ENCODE results near the gene IL15RA.

The IL15RA gene

GRCh38 chr10:5981529-5981928 lies 4.2 kb upstream of the IL15RA start:
- TF ChIP-seq, protein P1, sequence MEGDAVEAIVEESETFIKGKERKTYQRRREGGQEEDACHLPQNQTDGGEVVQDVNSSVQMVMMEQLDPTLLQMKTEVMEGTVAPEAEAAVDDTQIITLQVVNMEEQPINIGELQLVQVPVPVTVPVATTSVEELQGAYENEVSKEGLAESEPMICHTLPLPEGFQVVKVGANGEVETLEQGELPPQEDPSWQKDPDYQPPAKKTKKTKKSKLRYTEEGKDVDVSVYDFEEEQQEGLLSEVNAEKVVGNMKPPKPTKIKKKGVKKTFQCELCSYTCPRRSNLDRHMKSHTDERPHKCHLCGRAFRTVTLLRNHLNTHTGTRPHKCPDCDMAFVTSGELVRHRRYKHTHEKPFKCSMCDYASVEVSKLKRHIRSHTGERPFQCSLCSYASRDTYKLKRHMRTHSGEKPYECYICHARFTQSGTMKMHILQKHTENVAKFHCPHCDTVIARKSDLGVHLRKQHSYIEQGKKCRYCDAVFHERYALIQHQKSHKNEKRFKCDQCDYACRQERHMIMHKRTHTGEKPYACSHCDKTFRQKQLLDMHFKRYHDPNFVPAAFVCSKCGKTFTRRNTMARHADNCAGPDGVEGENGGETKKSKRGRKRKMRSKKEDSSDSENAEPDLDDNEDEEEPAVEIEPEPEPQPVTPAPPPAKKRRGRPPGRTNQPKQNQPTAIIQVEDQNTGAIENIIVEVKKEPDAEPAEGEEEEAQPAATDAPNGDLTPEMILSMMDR (IDR thresholded peaks at IDR 0.05; ENCODE audit: control insufficient read depth, extremely low read depth, insufficient read depth), result no peak
- no peak for DNase-seq (ENCODE audit: low read depth)
- no peak overlapping the region for H3K4me3 ChIP-seq (ENCODE audit: low read depth, low read length)

DNA sequence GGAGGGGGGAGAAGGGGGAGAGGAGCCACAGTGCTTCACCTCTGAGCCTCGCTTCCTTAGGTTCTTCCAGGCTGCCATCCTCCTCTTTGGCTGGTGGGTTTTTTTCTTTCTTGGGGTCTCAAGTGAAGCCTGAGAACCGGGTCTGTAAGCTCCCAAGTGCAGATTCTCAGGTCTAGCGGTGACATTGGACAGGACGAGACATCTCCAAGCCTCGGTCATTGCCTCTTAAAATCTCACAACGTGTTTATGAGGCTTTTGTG lies 817 bp upstream of the IL15RA start:
- H3K4me3 ChIP-seq (ENCODE audit: low read depth, low read length), result peak overlapping the region; percentile 78
- TF ChIP-seq, protein P1 (IDR thresholded peaks at IDR 0.05; ENCODE audit: control insufficient read depth, extremely low read depth, insufficient read depth), result no peak
- no peak for DNase-seq (ENCODE audit: low read depth)

DNA sequence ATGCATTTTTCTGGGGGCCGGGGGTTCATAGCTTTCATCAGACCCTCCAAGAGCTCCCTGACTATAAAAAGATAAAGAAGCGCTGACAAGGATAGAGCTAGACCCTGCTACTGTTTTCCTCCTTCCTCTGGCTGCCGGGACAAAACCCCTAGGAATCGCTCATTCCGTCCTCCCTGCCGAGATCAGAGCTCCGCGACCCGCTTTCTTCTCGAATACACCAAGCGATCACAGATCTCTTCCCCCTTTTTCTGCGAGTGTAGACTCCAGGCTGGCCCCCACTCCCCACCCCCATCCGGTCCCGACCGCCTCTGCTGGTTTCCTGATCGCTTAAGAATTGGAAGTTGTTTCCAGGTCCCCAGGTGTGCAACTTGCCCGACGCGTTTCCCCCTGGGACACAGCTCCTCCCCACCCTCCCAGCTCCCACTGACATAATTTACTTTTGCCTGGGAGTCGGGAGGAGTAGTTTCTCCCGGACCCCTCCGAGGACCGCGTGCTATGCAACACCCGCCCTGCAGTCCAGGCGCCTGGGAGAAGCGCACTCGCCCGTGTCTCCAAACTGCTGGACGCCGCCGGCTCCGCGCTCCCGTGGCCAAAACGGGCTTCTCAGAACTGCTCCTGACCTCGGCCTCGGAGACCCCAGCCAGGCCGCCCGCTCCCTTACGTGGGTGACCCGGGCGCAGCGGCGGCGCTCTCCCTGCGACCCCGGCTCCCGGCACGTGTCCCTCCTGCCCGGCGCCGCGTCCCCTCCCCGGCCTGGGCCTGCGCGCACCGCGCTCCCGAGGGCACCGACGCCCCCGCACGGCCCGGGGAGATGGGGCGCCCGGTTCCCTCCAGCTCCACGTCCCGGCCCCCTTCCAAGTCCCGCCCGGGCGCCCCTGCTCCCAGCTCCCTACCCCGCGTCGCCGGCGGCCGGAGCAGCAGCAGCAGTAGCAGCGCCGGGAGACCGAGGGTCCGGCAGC lies 552 bp downstream of the IL15RA start:
- peak overlapping the region; percentile 78 for H3K4me3 ChIP-seq (ENCODE audit: low read depth, low read length)
- no peak for DNase-seq (ENCODE audit: low read depth)
- TF ChIP-seq, protein P1 (IDR thresholded peaks at IDR 0.05; ENCODE audit: control insufficient read depth, extremely low read depth, insufficient read depth), result no peak

GRCh38 chr10:5975641-5976473 lies 1.5 kb downstream of the IL15RA start:
- DNase-seq (ENCODE audit: low read depth), result no peak
- H3K4me3 ChIP-seq (ENCODE audit: low read depth, low read length), result peak overlapping the region; percentile 78
- TF ChIP-seq, protein P1 (IDR thresholded peaks at IDR 0.05; ENCODE audit: control insufficient read depth, extremely low read depth, insufficient read depth), result no peak

DNA sequence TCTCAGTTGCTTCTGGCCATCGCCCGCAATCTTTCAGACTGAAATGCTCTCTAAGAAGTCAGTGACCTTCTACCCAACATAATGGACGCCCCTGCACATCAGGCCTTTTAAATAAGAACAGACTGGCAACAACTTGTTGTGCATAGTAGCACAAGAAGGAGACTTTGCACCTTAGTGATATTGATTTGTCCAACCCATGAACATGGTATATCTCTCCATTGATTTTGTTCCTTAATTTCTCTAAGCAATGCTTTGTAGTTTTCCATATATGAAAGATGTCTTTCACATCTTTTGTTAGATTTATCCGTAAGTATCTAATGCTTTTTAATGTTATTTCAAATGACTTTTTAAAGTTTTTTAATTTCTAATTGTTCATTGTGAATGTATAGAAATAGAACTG lies 4.3 kb downstream of the IL15RA start:
- no peak overlapping the region for H3K4me3 ChIP-seq (ENCODE audit: low read depth, low read length)
- DNase-seq (ENCODE audit: low read depth), result no peak
- TF ChIP-seq, protein P1 (IDR thresholded peaks at IDR 0.05; ENCODE audit: control insufficient read depth, extremely low read depth, insufficient read depth), result no peak

DNA sequence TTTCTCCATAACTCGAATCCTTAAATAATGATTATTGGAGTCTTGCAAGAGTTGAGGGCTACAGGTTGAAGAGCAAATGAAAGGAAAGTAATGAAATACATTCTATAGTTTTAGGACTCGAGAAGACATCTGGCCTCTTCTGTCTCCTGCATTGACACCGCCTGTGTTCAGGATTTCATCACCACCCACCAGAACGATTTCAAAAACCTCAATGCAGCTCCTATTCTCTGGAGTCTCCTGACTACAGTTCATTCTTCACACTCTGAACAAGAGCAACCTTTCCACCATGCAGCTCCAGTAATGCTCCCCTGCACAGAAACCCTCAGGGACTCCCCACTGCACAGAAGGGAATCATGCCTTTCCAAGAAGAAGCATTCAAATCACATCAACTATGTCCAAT lies 5.5 kb downstream of the IL15RA start:
- DNase-seq (ENCODE audit: low read depth), result no peak
- no peak overlapping the region for H3K4me3 ChIP-seq (ENCODE audit: low read depth, low read length)
- TF ChIP-seq, protein P1 (IDR thresholded peaks at IDR 0.05; ENCODE audit: control insufficient read depth, extremely low read depth, insufficient read depth), result no peak

All from LNCaP clone FGC (cell line).